ENCODE data around the gene RINL. TPM values are rescaled to one million over a fixed set of nuclear protein-coding genes. Genes with fewer than 3 reads are reported as not detected.
"Not testable (repeated sequence)": the region's sequence is repeated elsewhere in the genome, so short reads cannot be mapped to it uniquely, and the experiment has no call there.

RINL gene
- polyA plus RNA-seq, 1 donor from 2014 or later: 0.77 TPM

DNA sequence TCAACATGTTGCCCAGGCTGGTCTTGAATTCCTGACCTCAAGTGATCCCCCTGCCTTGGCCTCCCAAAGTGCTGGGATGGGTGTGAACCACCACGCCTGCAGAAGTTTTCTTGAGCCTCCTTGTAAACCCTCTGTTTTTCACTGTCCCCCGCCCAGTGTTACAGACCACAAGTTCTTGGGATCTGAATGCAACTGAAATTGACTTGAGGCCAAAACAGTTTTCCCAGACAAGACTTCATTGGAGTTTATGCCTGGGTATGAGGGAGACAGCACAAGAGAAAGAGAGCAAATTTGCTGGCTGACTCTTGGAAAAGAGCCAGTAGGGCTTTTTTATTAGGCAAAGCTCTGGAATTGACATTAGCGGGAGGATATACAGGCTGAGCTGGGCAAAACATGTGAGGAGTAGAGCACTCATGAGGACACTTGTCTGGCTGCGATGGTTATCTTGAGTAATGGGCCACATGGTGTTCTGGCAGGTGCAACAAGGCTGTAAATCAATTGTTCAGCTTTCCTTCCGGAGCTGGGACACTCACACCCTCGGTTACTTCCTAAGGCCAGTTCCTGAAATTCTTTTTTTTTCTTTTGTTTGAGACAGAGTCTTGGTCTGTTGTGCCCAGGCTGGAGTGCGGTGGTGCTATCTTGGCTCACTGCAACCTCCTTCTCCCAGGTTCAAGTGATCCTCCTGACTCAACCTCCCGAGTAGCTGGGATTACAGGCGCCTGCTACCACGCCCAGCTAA lies 15.6 kb downstream of the RINL start:
- Histone ChIP-seq H3K9me3 (ENCODE audit: low read length) (no peaks in the 10 kb centered on the region), H3K27ac (ENCODE audit: low read length) (no peak overlapping the region), H3K9me2 (ENCODE audit: insufficient read depth, low read length) (no peaks in the 10 kb centered on the region), H4K20me1 (ENCODE audit: insufficient read depth) (no peaks in the 10 kb centered on the region), H3K4me2 (ENCODE audit: low read length) (no peak overlapping the region), H3K4me3 (ENCODE audit: low read length) (no peak overlapping the region), H3K9ac (ENCODE audit: low read length) (no peak overlapping the region), H2AFZ (ENCODE audit: low read depth, low read length) (no peak overlapping the region), H3K36me3 (ENCODE audit: insufficient read depth, low read length) (no peaks in the 10 kb centered on the region), H3F3A (ENCODE audit: insufficient read depth, low read length, poor library complexity, severe bottlenecking) (no peaks in the 10 kb centered on the region), H3K27me3 (ENCODE audit: insufficient read depth, low read depth, low read length) (no peaks in the 10 kb centered on the region), H3K79me2 (replicated peaks; ENCODE audit: insufficient read depth, low read length) (no peaks in the 10 kb centered on the region)
- TF ChIP-seq, protein P1, sequence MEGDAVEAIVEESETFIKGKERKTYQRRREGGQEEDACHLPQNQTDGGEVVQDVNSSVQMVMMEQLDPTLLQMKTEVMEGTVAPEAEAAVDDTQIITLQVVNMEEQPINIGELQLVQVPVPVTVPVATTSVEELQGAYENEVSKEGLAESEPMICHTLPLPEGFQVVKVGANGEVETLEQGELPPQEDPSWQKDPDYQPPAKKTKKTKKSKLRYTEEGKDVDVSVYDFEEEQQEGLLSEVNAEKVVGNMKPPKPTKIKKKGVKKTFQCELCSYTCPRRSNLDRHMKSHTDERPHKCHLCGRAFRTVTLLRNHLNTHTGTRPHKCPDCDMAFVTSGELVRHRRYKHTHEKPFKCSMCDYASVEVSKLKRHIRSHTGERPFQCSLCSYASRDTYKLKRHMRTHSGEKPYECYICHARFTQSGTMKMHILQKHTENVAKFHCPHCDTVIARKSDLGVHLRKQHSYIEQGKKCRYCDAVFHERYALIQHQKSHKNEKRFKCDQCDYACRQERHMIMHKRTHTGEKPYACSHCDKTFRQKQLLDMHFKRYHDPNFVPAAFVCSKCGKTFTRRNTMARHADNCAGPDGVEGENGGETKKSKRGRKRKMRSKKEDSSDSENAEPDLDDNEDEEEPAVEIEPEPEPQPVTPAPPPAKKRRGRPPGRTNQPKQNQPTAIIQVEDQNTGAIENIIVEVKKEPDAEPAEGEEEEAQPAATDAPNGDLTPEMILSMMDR (IDR thresholded peaks at IDR 0.05; ENCODE audit: poor library complexity, severe bottlenecking): no peak
- TF ChIP-seq TAF1 (IDR thresholded peaks at IDR 0.05; ENCODE audit: low read depth) (no peak), MXI1 (conservative IDR thresholded peaks at IDR 0.05; ENCODE audit: poor library complexity, severe bottlenecking) (no peak), EZH2 (IDR thresholded peaks at IDR 0.05; ENCODE audit: borderline replicate concordance, insufficient read depth, low read length, poor library complexity, severe bottlenecking) (no peak), RAD21 (conservative IDR thresholded peaks at IDR 0.05) (no peak), SMC3 (conservative IDR thresholded peaks at IDR 0.05; ENCODE audit: poor library complexity) (no peak), EP300 (conservative IDR thresholded peaks at IDR 0.05; ENCODE audit: poor library complexity, severe bottlenecking) (no peak), POLR2AphosphoS5 (IDR thresholded peaks at IDR 0.05) (no peak)
- TF ChIP-seq, protein P2, sequence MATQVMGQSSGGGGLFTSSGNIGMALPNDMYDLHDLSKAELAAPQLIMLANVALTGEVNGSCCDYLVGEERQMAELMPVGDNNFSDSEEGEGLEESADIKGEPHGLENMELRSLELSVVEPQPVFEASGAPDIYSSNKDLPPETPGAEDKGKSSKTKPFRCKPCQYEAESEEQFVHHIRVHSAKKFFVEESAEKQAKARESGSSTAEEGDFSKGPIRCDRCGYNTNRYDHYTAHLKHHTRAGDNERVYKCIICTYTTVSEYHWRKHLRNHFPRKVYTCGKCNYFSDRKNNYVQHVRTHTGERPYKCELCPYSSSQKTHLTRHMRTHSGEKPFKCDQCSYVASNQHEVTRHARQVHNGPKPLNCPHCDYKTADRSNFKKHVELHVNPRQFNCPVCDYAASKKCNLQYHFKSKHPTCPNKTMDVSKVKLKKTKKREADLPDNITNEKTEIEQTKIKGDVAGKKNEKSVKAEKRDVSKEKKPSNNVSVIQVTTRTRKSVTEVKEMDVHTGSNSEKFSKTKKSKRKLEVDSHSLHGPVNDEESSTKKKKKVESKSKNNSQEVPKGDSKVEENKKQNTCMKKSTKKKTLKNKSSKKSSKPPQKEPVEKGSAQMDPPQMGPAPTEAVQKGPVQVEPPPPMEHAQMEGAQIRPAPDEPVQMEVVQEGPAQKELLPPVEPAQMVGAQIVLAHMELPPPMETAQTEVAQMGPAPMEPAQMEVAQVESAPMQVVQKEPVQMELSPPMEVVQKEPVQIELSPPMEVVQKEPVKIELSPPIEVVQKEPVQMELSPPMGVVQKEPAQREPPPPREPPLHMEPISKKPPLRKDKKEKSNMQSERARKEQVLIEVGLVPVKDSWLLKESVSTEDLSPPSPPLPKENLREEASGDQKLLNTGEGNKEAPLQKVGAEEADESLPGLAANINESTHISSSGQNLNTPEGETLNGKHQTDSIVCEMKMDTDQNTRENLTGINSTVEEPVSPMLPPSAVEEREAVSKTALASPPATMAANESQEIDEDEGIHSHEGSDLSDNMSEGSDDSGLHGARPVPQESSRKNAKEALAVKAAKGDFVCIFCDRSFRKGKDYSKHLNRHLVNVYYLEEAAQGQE (IDR thresholded peaks at IDR 0.05; ENCODE audit: borderline replicate concordance): no peak

DNA sequence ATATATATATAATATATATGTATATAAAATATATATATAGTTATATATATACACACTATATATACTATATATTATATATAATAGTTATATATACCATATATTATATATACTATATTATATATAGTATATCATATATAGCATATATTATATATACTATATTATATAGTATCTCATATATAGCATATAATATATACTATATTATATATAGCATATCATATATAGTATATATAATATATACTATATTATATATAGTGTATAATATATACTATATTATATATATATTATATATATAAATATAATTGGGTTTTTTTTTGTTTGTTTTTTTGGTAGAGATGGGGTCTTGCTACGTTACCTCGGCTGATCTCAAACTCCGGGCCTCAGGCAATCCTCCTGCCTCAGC lies 16.7 kb downstream of the RINL start:
- Histone ChIP-seq H3K9ac (ENCODE audit: low read length) (no peak overlapping the region), H3K36me3 (ENCODE audit: insufficient read depth, low read length) (no peaks in the 10 kb centered on the region), H3K4me2 (ENCODE audit: low read length) (no peak overlapping the region), H3K79me2 (replicated peaks; ENCODE audit: insufficient read depth, low read length) (no peaks in the 10 kb centered on the region), H3K27me3 (ENCODE audit: insufficient read depth, low read depth, low read length) (no peaks in the 10 kb centered on the region), H3K9me3 (ENCODE audit: low read length) (no peaks in the 10 kb centered on the region), H3F3A (ENCODE audit: insufficient read depth, low read length, poor library complexity, severe bottlenecking) (no peaks in the 10 kb centered on the region), H4K20me1 (ENCODE audit: insufficient read depth) (no peaks in the 10 kb centered on the region), H3K9me2 (ENCODE audit: insufficient read depth, low read length) (no peaks in the 10 kb centered on the region), H3K27ac (ENCODE audit: low read length) (no peak overlapping the region), H2AFZ (ENCODE audit: low read depth, low read length) (no peak overlapping the region), H3K4me3 (ENCODE audit: low read length) (no peak overlapping the region)
- TF ChIP-seq SMC3 (conservative IDR thresholded peaks at IDR 0.05; ENCODE audit: poor library complexity): no peak
- TF ChIP-seq POLR2AphosphoS5 (IDR thresholded peaks at IDR 0.05): no peak
- no peak for TF ChIP-seq RAD21 (conservative IDR thresholded peaks at IDR 0.05)
- TF ChIP-seq, protein P1 (IDR thresholded peaks at IDR 0.05; ENCODE audit: poor library complexity, severe bottlenecking): no peak
- TF ChIP-seq, protein P2 (IDR thresholded peaks at IDR 0.05; ENCODE audit: borderline replicate concordance): no peak
- no peak for TF ChIP-seq EZH2 (IDR thresholded peaks at IDR 0.05; ENCODE audit: borderline replicate concordance, insufficient read depth, low read length, poor library complexity, severe bottlenecking)
- no peak for TF ChIP-seq MXI1 (conservative IDR thresholded peaks at IDR 0.05; ENCODE audit: poor library complexity, severe bottlenecking)
- no peak for TF ChIP-seq TAF1 (IDR thresholded peaks at IDR 0.05; ENCODE audit: low read depth)
- no peak for TF ChIP-seq EP300 (conservative IDR thresholded peaks at IDR 0.05; ENCODE audit: poor library complexity, severe bottlenecking)

DNA sequence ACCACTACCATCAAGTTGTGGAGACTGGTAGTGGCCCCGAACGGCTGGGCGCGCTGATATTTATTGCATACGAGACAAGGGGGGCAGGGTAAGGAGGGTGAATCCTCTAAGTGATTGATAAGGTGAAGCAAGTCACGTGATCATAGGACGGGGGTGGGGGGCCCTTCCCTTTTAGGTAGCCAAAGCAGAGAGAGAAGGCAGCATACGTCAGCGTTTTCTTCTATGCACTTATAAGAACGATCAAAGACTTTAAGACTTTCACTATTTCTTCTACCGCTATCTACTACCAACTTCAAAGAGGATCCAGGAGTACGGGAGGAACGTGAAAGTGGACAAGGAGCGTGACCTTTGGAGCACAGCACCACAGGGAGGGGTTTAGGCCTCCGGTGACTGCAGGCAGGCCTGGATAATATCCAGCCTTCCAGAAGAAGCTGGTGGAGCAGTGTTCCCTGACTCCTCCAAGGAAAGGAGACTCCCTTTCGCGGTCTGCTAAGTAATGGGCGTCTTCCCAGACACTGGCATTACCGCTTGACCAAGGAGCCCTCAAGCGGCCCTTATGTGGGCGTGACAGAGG lies 18.4 kb downstream of the RINL start:
- not testable (repeated sequence) for H3K79me2 ChIP-seq (replicated peaks; ENCODE audit: insufficient read depth, low read length); H3K9me2 ChIP-seq (ENCODE audit: insufficient read depth, low read length); H3K9ac ChIP-seq (ENCODE audit: low read length); H3K4me3 ChIP-seq (ENCODE audit: low read length); H3K27ac ChIP-seq (ENCODE audit: low read length); H3F3A ChIP-seq (ENCODE audit: insufficient read depth, low read length, poor library complexity, severe bottlenecking); H3K27me3 ChIP-seq (ENCODE audit: insufficient read depth, low read depth, low read length); H4K20me1 ChIP-seq (ENCODE audit: insufficient read depth); H2AFZ ChIP-seq (ENCODE audit: low read depth, low read length); H3K9me3 ChIP-seq (ENCODE audit: low read length); H3K4me2 ChIP-seq (ENCODE audit: low read length); H3K36me3 ChIP-seq (ENCODE audit: insufficient read depth, low read length)

All from neural cell (in vitro differentiated cells).